HepG2 (cell line): ENCODE data around the gene MAT2A. TPM values are rescaled to one million over a fixed set of nuclear protein-coding genes. Genes with fewer than 3 reads are reported as not detected.
A peak's percentile ranks its signal among the peaks of the same experiment; 100 is the strongest.

ENCODE experiments used
- CBX1 ChIP-seq: IDR thresholded peaks from one replicate; pipeline ENCODE4 v1.6.1; 2016; ENCODE audit warnings: antibody characterized with exemption, low read depth
- DMAP1 ChIP-seq: IDR thresholded peaks from 2 replicates; pipeline ENCODE4 v1.6.1; 2016
- KMT2B ChIP-seq: IDR thresholded peaks from 2 replicates; pipeline ENCODE4 v1.6.1; 2016; ENCODE audit warnings: missing genetic modification reagents, missing compliant biosample characterization
- MAF1 ChIP-seq: sonication (generic); formaldehyde crosslinking; IDR thresholded peaks from 2 replicates; pipeline ENCODE4 v1.5.0; 2020; ENCODE audit warnings: missing genetic modification reagents, borderline replicate concordance
- NCOA2 ChIP-seq: sonication (generic); formaldehyde crosslinking; IDR thresholded peaks from 2 replicates; pipeline ENCODE4 v1.8.0; 2022; ENCODE audit warnings: inconsistent platforms
- NCOA5 ChIP-seq: sonication (generic); formaldehyde crosslinking; IDR thresholded peaks from 2 replicates; pipeline ENCODE4 v1.4.0; 2020; ENCODE audit warnings: missing genetic modification reagents
- NCOR1 ChIP-seq: fragments of 200-600 bp; sonication (generic); IDR thresholded peaks from 2 replicates; pipeline ENCODE4 v1.7.0; 2017; ENCODE audit warnings: antibody characterized with exemption, low read length, borderline replicate concordance
- NR2F1 ChIP-seq, 2 experiments: fragments of 450-650 bp in 1 of 2; formaldehyde crosslinking in 1 of 2; IDR thresholded peaks; 2 replicates each; pipeline versions ENCODE4 v1.5.0 to v1.6.1; 2016 to 2020; ENCODE audit warnings: mild to moderate bottlenecking in 1 of 2, missing compliant biosample characterization in 1 of 2, missing genetic modification reagents in 1 of 2, moderate library complexity in 1 of 2
- RBM22 ChIP-seq: fragments of 200-400 bp; formaldehyde crosslinking; optimal IDR thresholded peaks from 2 replicates; pipeline ENCODE3; 2017; ENCODE audit warnings: mild to moderate bottlenecking, low read length, moderate library complexity
- RFX3 ChIP-seq: IDR thresholded peaks from 2 replicates; pipeline ENCODE4 v1.6.1; 2016; ENCODE audit warnings: missing biosample characterization, missing genetic modification reagents
- ZFAT ChIP-seq: sonication (generic); formaldehyde crosslinking; conservative IDR thresholded peaks from 2 replicates; pipeline ENCODE4 v1.8.1; 2023; ENCODE audit warnings: missing genetic modification reagents, inconsistent platforms
- ZNF12 ChIP-seq: sonication (generic); formaldehyde crosslinking; IDR thresholded peaks from 2 replicates; pipeline ENCODE4 v1.5.0; 2020; ENCODE audit warnings: missing genetic modification reagents
- ZNF17 ChIP-seq: sonication (generic); formaldehyde crosslinking; IDR thresholded peaks from 2 replicates; pipeline ENCODE4 v1.5.0; 2020; ENCODE audit warnings: mild to moderate bottlenecking, missing genetic modification reagents
- ZNF44 ChIP-seq: sonication (generic); formaldehyde crosslinking; IDR thresholded peaks from 2 replicates; pipeline ENCODE4 v1.5.1; 2020; ENCODE audit warnings: mild to moderate bottlenecking, missing genetic modification reagents
- ZNF550 ChIP-seq: sonication (generic); formaldehyde crosslinking; IDR thresholded peaks from 2 replicates; pipeline ENCODE4 v1.4.0; 2020; ENCODE audit warnings: mild to moderate bottlenecking, missing genetic modification reagents, borderline replicate concordance
- ZNF615 ChIP-seq: sonication (generic); formaldehyde crosslinking; IDR thresholded peaks from 2 replicates; pipeline ENCODE4 v1.5.0; 2020; ENCODE audit warnings: mild to moderate bottlenecking, missing genetic modification reagents, borderline replicate concordance
- ZNF674 ChIP-seq: sonication (generic); formaldehyde crosslinking; IDR thresholded peaks from 2 replicates; pipeline ENCODE4 v1.5.0; 2020; ENCODE audit warnings: low read depth, mild to moderate bottlenecking, missing genetic modification reagents
- ZSCAN21 ChIP-seq: sonication (generic); formaldehyde crosslinking; IDR thresholded peaks from 2 replicates; pipeline ENCODE4 v1.8.0; 2022; ENCODE audit warnings: mild to moderate bottlenecking, missing genetic modification reagents, moderate library complexity, borderline replicate concordance
- polyA plus RNA-seq, 8 experiments: library from polyadenylated mRNA; depleted of rRNA in 3 of 8; stranded (reverse) in 7 of 8; unstranded in 1 of 8; fragments of >200 nt; fragmentation: Illumina TruSeq in 4 of 8; extraction: Trizol in 4 of 8; gene quantifications; 2 replicates each; pipeline versions ENCODE4 v1.2.1 to v1.2.3, GENCODE V29; 2011 to 2016; ENCODE audit warnings: low read depth in 4 of 8, missing spikeins in 1 of 8, mixed read lengths in 1 of 8; ENCODE audit not compliant: insufficient read depth in 1 of 8
- total RNA-seq, 5 experiments: library from RNA; depleted of rRNA; stranded (reverse); fragments of >200 nt; fragmentation: Illumina TruSeq; extraction: Trizol; gene quantifications; 2 replicates each; pipeline ENCODE4 v1.2.3, GENCODE V29; 2016; ENCODE audit warnings: low read depth in 1 of 5
- TF ChIP-seq, protein P1 (sequence below): sonication (generic); formaldehyde crosslinking; conservative IDR thresholded peaks from 2 replicates; pipeline ENCODE4 v1.4.0; 2020; ENCODE audit warnings: missing genetic modification reagents
- TF ChIP-seq, protein P2 (sequence below): IDR thresholded peaks from 2 replicates; pipeline ENCODE4 v1.6.1; 2016; ENCODE audit warnings: low read depth, control low read depth
- TF ChIP-seq, protein P3 (sequence below): sonication (generic); formaldehyde crosslinking; IDR thresholded peaks from 2 replicates; pipeline ENCODE4 v1.4.0; 2020; ENCODE audit warnings: missing genetic modification reagents
- TF ChIP-seq, protein P4 (sequence below): sonication (generic); formaldehyde crosslinking; IDR thresholded peaks from 2 replicates; pipeline ENCODE4 v1.5.1; 2020; ENCODE audit warnings: missing genetic modification reagents, mild to moderate bottlenecking, borderline replicate concordance
- TF ChIP-seq, protein P5 (sequence below): sonication (generic); formaldehyde crosslinking; IDR thresholded peaks from 2 replicates; pipeline ENCODE4 v1.4.0; 2020; ENCODE audit warnings: missing genetic modification reagents

Gene MAT2A
- total and polyA plus RNA-seq, 2 of the 13 experiments (the other 11 are each of a cell fraction or from before 2014, with no cell fraction given): 155 to 331 TPM

DNA sequence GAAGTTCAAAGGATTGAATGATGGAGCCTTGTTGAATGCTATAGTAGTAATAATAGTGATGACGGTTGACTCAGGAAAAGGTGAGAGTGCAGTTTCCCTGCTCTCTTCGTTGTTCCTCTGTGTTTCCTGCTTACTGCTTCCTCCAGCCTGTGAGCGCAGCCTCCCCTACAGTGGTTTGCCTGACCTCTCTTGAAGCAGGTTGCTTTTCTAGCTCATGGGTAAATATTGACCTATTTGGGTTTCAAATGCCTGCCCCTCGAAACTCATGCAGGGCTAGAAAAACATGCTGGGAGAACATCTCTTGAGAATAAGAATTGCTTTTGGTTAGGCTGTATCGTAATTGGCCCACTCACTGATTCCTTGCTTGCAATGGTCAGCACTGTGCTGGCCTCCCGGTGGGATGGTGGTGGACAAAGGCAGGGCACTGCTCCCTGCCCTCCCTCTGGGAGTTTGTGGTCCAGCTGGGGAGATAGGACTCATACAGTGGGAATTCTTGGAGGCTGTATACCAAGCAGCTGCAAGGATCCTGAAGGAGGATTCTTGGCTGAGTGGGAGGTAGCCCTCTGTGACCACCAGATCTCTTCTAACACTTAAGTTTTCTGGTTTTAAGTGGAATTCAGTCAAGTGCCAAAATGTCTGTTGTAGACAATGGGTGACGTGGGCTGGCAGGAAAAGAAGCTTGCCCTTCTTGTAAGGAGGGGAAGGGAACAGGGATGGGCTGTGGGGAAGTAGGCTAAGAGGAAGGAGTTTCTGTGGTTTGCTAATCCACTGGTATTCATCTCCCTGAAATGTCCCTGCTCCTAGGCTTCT is 51.2 kb downstream of the MAT2A start (continued):
- TF ChIP-seq NCOR1 (no peak), DMAP1 (no peak), ZNF12 (CRISPR knock-in tag) (no peak), ZNF17 (CRISPR knock-in tag) (no peak), RFX3 (no peak), ZNF550 (CRISPR knock-in tag) (no peak), ZNF674 (CRISPR knock-in tag) (no peak), RBM22 (no peak), ZNF44 (0 out of 2 replicates have a peak, but pooled peaks have one; percentile 45), ZFAT (CRISPR knock-in tag) (no peak), NCOA2 (peak; percentile 43; the same call in 1 of the 2 replicates), KMT2B (no peak), ZSCAN21 (CRISPR knock-in tag) (no peak), MAF1 (no peak), NCOA5 (CRISPR knock-in tag) (no peak), NR2F1 (CRISPR knock-in tag; IDR thresholded peaks at IDR 0.05) (peak; percentile 58 to 79), CBX1 (no peak), ZNF615 (CRISPR knock-in tag) (no peak)
- TF ChIP-seq, protein P1, sequence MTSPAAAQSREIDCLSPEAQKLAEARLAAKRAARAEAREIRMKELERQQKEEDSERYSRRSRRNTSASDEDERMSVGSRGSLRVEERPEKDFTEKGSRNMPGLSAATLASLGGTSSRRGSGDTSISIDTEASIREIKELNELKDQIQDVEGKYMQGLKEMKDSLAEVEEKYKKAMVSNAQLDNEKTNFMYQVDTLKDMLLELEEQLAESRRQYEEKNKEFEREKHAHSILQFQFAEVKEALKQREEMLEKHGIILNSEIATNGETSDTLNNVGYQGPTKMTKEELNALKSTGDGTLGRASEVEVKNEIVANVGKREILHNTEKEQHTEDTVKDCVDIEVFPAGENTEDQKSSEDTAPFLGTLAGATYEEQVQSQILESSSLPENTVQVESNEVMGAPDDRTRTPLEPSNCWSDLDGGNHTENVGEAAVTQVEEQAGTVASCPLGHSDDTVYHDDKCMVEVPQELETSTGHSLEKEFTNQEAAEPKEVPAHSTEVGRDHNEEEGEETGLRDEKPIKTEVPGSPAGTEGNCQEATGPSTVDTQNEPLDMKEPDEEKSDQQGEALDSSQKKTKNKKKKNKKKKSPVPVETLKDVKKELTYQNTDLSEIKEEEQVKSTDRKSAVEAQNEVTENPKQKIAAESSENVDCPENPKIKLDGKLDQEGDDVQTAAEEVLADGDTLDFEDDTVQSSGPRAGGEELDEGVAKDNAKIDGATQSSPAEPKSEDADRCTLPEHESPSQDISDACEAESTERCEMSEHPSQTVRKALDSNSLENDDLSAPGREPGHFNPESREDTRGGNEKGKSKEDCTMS: no peak
- TF ChIP-seq, protein P2, sequence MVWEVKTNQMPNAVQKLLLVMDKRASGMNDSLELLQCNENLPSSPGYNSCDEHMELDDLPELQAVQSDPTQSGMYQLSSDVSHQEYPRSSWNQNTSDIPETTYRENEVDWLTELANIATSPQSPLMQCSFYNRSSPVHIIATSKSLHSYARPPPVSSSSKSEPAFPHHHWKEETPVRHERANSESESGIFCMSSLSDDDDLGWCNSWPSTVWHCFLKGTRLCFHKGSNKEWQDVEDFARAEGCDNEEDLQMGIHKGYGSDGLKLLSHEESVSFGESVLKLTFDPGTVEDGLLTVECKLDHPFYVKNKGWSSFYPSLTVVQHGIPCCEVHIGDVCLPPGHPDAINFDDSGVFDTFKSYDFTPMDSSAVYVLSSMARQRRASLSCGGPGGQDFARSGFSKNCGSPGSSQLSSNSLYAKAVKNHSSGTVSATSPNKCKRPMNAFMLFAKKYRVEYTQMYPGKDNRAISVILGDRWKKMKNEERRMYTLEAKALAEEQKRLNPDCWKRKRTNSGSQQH (CRISPR knock-in tag): 0 out of 2 replicates have a peak, but pooled peaks have one; percentile 3
- TF ChIP-seq, protein P3, sequence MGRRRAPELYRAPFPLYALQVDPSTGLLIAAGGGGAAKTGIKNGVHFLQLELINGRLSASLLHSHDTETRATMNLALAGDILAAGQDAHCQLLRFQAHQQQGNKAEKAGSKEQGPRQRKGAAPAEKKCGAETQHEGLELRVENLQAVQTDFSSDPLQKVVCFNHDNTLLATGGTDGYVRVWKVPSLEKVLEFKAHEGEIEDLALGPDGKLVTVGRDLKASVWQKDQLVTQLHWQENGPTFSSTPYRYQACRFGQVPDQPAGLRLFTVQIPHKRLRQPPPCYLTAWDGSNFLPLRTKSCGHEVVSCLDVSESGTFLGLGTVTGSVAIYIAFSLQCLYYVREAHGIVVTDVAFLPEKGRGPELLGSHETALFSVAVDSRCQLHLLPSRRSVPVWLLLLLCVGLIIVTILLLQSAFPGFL (CRISPR knock-in tag): no peak
- TF ChIP-seq, protein P4, sequence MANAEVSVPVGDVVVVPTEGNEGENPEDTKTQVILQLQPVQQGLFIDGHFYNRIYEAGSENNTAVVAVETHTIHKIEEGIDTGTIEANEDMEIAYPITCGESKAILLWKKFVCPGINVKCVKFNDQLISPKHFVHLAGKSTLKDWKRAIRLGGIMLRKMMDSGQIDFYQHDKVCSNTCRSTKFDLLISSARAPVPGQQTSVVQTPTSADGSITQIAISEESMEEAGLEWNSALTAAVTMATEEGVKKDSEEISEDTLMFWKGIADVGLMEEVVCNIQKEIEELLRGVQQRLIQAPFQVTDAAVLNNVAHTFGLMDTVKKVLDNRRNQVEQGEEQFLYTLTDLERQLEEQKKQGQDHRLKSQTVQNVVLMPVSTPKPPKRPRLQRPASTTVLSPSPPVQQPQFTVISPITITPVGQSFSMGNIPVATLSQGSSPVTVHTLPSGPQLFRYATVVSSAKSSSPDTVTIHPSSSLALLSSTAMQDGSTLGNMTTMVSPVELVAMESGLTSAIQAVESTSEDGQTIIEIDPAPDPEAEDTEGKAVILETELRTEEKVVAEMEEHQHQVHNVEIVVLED (CRISPR knock-in tag): peak; percentile 54; the same call in 1 of the 2 replicates
- TF ChIP-seq, protein P5, sequence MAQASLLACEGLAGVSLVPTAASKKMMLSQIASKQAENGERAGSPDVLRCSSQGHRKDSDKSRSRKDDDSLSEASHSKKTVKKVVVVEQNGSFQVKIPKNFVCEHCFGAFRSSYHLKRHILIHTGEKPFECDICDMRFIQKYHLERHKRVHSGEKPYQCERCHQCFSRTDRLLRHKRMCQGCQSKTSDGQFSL (CRISPR knock-in tag): no peak
